GM13976 (cell line): ENCODE results near the gene OR2AT4.
"Not testable (repeated sequence)": the region's sequence is repeated elsewhere in the genome, so short reads cannot be mapped to it uniquely, and the experiment has no call there.

Experiments
- DNase-seq: peaks from one replicate; pipeline ENCODE4 v3.0.0; 2012; ENCODE audit warnings: low spot score
- CTCF ChIP-seq: IDR thresholded peaks from 2 replicates; pipeline ENCODE4 v1.5.1; 2012; ENCODE audit warnings: borderline replicate concordance, mild to moderate bottlenecking; ENCODE audit not compliant: insufficient read depth; ENCODE audit errors: extremely low read depth, missing control alignments, control extremely low read depth
- in situ Hi-C: fragments of 300-500 bp; cut with MboI; formaldehyde crosslinking; loops from one replicate; pipeline ENCODE4 v1.12.0; 2022; ENCODE audit warnings: low sequenced_read_pairs, mixed read lengths, inconsistent platforms; ENCODE audit not compliant: unreplicated experiment

OR2AT4 gene

GRCh38 chr11:75097173-75097557 lies 489 bp upstream of the OR2AT4 start:
- no peak for DNase-seq
- TF ChIP-seq CTCF, result no peak
- in situ Hi-C loops, result no loop called here

- DNase-seq, in situ Hi-C loops: not testable (repeated sequence)
Measured at GRCh38 chr11:75094382-75094781, 2.3 kb downstream of the OR2AT4 start.

- in situ Hi-C loops, result no loop called here
- DNase-seq, result no peak
- no peak for TF ChIP-seq CTCF
Measured at GRCh38 chr11:75090671-75091177, 6.0 kb downstream of the OR2AT4 start.

- in situ Hi-C loops, result no loop called here
- no peak for DNase-seq
- TF ChIP-seq CTCF, result no peak
Measured at GRCh38 chr11:75087319-75088305, 9.1 kb downstream of the OR2AT4 start.

GRCh38 chr11:75084883-75085282 lies 11.8 kb downstream of the OR2AT4 start:
- DNase-seq, result no peak
- in situ Hi-C loops, result no loop called here
- no peak for TF ChIP-seq CTCF

GRCh38 chr11:75083217-75083605 lies 13.5 kb downstream of the OR2AT4 start:
- no peak for DNase-seq
- in situ Hi-C loops, result no loop called here
- TF ChIP-seq CTCF, result no peak

GRCh38 chr11:75082601-75083216 lies 14.0 kb downstream of the OR2AT4 start:
- TF ChIP-seq CTCF, result no peak
- in situ Hi-C loops, result no loop called here
- no peak for DNase-seq
